ENCODE results near the gene ACADSB.

GRCh38 chr10:123027861-123028260, 19.1 kb downstream of the ACADSB start:
- TF ChIP-seq POLR2A (IDR thresholded peaks at IDR 0.05) (no peak), CTCF (IDR thresholded peaks at IDR 0.05) (no peak)
